NT2/D1 (cell line): ENCODE measurements around the gene LRRTM4.

Experiments used
- DNase-seq: peaks from one replicate; pipeline ENCODE4 v3.0.0-alpha.2; 2011; ENCODE audit warnings: low read depth, low spot score
- H3K27me3 ChIP-seq: 2 replicates; pipeline ENCODE4 v1.6.0; 2011; ENCODE audit warnings: mild to moderate bottlenecking; ENCODE audit not compliant: insufficient read length, insufficient read depth
- H3K36me3 ChIP-seq: 2 replicates; pipeline ENCODE4 v1.6.1; 2011; ENCODE audit warnings: mild to moderate bottlenecking, low read length, mixed read lengths; ENCODE audit not compliant: insufficient read depth, insufficient read length
- H3K4me1 ChIP-seq: 2 replicates; pipeline ENCODE4 v1.5.1; 2011; ENCODE audit not compliant: insufficient read depth, insufficient read length
- H3K4me3 ChIP-seq: 2 replicates; pipeline ENCODE4 v1.5.1; 2011; ENCODE audit warnings: low read depth; ENCODE audit not compliant: insufficient read length
- H3K9ac ChIP-seq: 2 replicates; pipeline ENCODE4 v1.6.0; 2011; ENCODE audit warnings: low read depth; ENCODE audit not compliant: insufficient read length
- H3K9me3 ChIP-seq: 2 replicates; pipeline ENCODE4 v1.5.1; 2011; ENCODE audit warnings: mild to moderate bottlenecking, low read length; ENCODE audit not compliant: insufficient read depth
- SUZ12 ChIP-seq: IDR thresholded peaks from 2 replicates; pipeline ENCODE4 v1.6.1; 2011; ENCODE audit not compliant: insufficient read length, insufficient read depth; ENCODE audit errors: extremely low read depth
- YY1 ChIP-seq: IDR thresholded peaks from 2 replicates; pipeline ENCODE4 v1.6.1; 2011; ENCODE audit not compliant: insufficient read length, insufficient read depth
- ZNF274 ChIP-seq: IDR thresholded peaks from 2 replicates; pipeline ENCODE4 v1.6.1; 2011; ENCODE audit warnings: mild to moderate bottlenecking, low read depth, low read length

Gene LRRTM4

GRCh38 chr2:76862901-76863300, 659.3 kb downstream of the LRRTM4 start:
- Histone ChIP-seq H3K9me3 (no peaks in the 10 kb centered on the region), H3K4me1 (no peaks in the 10 kb centered on the region), H3K9ac (no peak overlapping the region), H3K36me3 (no peaks in the 10 kb centered on the region), H3K4me3 (no peak overlapping the region), H3K27me3 (no peaks in the 10 kb centered on the region)
- no peak for DNase-seq
- TF ChIP-seq YY1 (no peak), ZNF274 (no peak), SUZ12 (no peak)

DNA sequence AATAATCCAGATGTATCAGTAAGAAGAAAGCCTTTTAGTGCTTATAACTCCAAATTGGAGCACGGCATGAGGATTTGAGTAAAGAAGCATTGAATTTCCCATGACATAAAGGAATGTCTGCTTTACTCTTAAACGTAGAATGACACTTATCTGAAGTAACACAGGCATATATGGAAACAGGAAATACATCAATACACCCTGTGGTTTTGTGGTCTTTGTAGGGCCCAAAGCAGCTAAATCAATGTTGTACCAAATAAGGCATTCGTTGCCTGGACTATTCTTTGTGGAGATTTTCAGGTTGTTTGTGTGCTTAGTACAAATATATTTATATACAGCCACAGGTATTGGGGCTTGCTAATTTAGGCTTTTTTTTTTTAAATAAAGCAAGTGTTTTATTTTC, 660.5 kb downstream of the LRRTM4 start:
- Histone ChIP-seq H3K27me3 (no peaks in the 10 kb centered on the region), H3K4me1 (no peaks in the 10 kb centered on the region), H3K36me3 (no peaks in the 10 kb centered on the region), H3K4me3 (no peak overlapping the region), H3K9me3 (no peaks in the 10 kb centered on the region), H3K9ac (no peak overlapping the region)
- DNase-seq: no peak
- TF ChIP-seq ZNF274: no peak
- TF ChIP-seq SUZ12: no peak
- TF ChIP-seq YY1: no peak

- Histone ChIP-seq H3K4me1 (no peaks in the 10 kb centered on the region), H3K9ac (no peak overlapping the region), H3K36me3 (no peaks in the 10 kb centered on the region), H3K4me3 (no peak overlapping the region), H3K9me3 (no peaks in the 10 kb centered on the region), H3K27me3 (no peaks in the 10 kb centered on the region)
- DNase-seq: no peak
- no peak for TF ChIP-seq YY1
- TF ChIP-seq ZNF274: no peak
- no peak for TF ChIP-seq SUZ12
Observed at GRCh38 chr2:76851000-76851399, 671.2 kb downstream of the LRRTM4 start.

GRCh38 chr2:76849086-76849485, 673.1 kb downstream of the LRRTM4 start:
- Histone ChIP-seq H3K9me3 (no peaks in the 10 kb centered on the region), H3K9ac (no peak overlapping the region), H3K4me1 (no peaks in the 10 kb centered on the region), H3K27me3 (no peaks in the 10 kb centered on the region), H3K4me3 (no peak overlapping the region), H3K36me3 (no peaks in the 10 kb centered on the region)
- TF ChIP-seq SUZ12 (no peak), YY1 (no peak), ZNF274 (no peak)
- no peak for DNase-seq

GRCh38 chr2:76839826-76840225, 682.4 kb downstream of the LRRTM4 start:
- Histone ChIP-seq H3K4me1 (no peaks in the 10 kb centered on the region), H3K27me3 (no peaks in the 10 kb centered on the region), H3K9me3 (no peaks in the 10 kb centered on the region), H3K4me3 (no peak overlapping the region), H3K36me3 (no peaks in the 10 kb centered on the region), H3K9ac (no peak overlapping the region)
- no peak for DNase-seq
- TF ChIP-seq YY1: no peak
- TF ChIP-seq ZNF274: no peak
- TF ChIP-seq SUZ12: no peak

GRCh38 chr2:76829374-76830234, 692.6 kb downstream of the LRRTM4 start:
- H3K36me3 ChIP-seq: no peaks in the 10 kb centered on the region
- DNase-seq: no peak
- H3K27me3 ChIP-seq: no peaks in the 10 kb centered on the region
- TF ChIP-seq YY1 (no peak), ZNF274 (no peak), SUZ12 (no peak)
- no peak overlapping the region for H3K4me3 ChIP-seq
- no peaks in the 10 kb centered on the region for H3K9me3 ChIP-seq
- no peak overlapping the region for H3K9ac ChIP-seq
- H3K4me1 ChIP-seq: no peaks in the 10 kb centered on the region

- Histone ChIP-seq H3K4me3 (no peak overlapping the region), H3K36me3 (no peaks in the 10 kb centered on the region), H3K9ac (no peak overlapping the region), H3K4me1 (no peaks in the 10 kb centered on the region), H3K9me3 (no peaks in the 10 kb centered on the region), H3K27me3 (no peaks in the 10 kb centered on the region)
- no peak for DNase-seq
- TF ChIP-seq ZNF274 (no peak), SUZ12 (no peak), YY1 (no peak)
Observed at GRCh38 chr2:76826691-76827090, 695.5 kb downstream of the LRRTM4 start.
